Fibroblast of skin of left quadriceps (primary cell): ENCODE results near the gene BORCS5.

Experiments
- DNase-seq, 2 experiments: peaks; one replicate each; pipeline ENCODE4 v3.0.0-alpha.2; 2013; ENCODE audit warnings: low read depth in 2 of 2

BORCS5 gene

DNA sequence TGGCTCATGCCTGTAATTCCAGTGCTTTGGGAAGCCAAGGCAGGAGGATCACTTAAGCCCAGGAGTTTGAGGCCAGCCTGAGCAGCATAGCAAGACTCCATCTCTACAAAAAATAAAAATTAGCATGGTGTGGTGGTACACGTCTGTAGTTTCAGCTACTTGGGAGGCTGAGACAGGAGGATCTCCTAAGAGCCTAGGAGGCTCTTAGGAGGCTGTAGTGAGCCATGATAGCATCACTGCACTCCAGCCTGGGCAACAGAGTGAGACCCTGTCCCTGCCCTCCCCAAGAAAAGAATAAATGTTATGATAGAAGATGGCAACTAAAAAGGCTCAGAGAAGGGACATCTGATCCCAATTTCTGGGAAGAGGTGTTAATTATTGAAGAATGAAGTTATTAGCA lies 3.6 kb upstream of the BORCS5 start:
- no peak for DNase-seq

DNA sequence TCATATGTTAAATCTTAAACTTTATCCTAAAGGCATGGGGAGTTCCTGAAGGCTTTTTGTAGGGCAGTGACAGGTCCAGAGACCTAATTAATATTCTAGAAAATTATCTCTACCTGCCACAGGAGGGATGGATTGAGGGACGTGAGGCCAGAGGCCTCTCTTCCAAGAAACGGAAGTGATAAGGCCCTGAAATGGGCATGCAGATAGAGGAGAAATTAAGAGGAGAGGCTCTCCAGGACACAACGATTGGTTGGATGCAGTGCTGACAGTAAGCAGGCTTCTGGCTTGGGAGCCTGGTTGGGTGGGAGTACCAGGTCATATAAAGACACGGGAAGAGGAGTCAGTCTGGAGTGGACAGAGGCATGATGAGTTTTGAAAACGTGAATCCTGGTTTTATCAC lies 3.1 kb upstream of the BORCS5 start:
- no peak for DNase-seq

DNA sequence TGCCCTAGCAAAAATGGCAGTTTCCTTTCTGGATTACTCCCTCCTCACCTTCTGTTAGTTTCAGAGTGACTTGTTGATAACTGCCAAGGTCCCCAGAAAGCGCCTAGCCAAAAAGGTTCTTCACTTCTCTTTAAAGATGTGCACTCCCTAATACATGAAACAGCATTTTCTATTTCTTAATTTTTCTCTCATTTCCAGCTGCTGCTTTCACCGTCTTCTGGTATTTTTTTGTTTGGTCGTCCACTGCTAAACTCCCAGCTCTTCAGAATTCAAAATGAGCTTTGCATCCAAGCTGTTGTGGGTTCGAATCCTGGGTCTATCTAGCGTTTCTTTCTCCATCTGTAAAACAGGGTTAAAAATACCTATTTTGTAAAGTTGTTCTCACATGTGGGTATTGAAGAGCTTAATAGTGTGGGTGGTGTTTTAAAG lies 397 bp upstream of the BORCS5 start:
- DNase-seq, result no peak

DNA sequence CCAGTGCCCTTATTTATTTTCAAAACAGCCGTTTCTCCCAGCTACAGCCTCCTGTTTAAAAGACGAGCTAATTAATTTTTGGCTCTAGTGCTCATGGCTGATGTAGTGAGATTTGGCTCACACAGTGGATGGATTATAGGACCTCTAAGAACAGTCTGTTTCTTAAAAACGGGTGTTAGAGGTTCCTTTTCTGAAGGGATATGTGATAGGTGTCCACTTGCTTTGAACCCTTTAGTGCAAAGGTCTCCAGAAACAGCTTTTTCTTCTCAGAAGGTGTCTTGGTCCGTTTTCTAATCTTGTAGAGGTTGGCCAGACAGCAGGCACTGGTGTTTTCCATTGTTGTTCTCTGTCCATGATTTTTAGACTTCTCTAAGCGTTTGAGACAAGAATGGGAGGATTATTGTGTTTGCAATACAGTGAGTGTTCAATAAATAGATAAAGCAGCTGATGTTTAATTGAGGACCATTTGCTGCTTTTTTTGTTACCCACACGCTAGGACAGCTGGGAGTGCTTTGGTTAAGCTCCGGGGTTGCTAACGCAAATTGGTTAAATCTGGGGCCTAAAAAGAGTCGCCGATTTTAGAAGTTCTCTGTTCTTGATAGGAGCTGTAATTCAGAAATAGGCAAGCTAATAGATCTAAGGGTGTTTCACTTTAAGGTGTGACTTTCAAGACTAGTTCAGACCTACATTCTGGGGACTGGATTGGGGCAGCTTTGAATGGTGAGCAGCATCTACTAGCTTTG lies 1.0 kb downstream of the BORCS5 start:
- DNase-seq, result no peak

- DNase-seq, result no peak
These were observed 1.6 kb downstream of the BORCS5 start for GRCh38 chr12:12358528-12358927.

DNA sequence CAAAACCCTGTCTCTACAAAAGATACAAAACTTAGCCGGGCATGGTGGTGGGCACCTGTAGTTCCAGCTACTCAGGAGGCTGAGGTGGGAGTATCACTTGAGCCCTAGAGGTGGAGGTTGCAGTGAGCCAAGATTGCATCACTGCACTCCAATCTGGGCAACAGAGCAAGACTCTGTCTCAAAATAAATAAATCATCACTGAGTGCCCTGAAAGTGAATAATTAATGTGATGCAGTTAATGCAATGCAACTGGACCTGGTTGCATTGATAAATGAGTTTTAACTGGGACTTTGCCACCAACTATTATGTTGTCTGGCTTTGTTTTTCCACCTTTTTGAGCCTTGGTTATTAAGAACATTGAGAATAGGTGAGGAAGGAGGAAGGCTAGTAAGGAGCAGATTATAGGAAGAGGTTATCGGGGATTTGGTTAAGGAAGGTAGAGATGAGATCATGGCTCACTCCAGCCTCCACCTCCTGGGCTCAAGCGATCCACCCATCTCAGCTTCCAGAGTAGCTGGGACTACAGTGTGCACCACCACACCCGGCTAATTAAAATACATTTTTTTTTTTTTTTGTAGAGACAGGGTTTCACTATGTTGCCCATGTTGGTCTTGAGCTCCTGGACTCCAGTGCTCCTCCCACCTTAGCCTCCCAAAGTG lies 8.0 kb downstream of the BORCS5 start:
- DNase-seq, result no peak

GRCh38 chr12:12365446-12365802 lies 8.5 kb downstream of the BORCS5 start:
- no peak for DNase-seq

GRCh38 chr12:12365931-12366431 lies 9.1 kb downstream of the BORCS5 start:
- DNase-seq, result no peak

DNA sequence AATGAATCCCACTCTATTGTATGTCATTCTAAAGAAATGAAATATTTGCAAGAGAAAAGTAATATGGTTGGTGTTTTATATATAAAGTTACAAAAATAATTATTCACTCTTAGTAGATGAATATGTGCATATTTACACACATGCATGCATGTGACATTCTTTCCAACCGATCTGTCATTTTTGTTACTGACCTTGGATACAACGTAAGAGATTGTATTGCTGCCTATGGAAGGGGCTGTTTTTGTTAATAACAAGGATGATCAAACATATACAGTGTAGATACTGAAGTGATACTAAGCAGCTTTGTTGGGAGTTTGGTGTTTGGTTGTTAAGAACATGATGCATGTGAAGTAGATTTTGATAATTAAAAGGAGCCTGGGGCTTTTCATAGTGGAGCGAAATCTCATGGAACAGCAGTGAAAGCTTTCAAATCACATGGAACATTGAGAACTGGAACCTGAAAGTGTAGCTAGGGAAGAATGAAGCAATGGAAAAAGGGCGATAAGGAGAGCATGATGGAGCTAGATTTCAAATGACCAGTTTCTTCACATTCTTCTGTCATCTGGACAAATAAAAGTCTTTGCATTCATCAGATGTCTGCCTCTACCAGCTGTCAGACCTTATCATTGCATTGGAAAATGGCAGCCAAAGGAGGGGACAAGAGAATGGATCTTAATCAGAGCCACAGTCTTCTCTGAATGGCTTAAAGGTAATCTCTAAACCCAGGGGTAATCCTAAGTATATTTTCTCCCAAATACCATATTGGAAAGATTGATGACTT lies 10.0 kb downstream of the BORCS5 start:
- DNase-seq, result no peak

GRCh38 chr12:12367482-12367998 lies 10.7 kb downstream of the BORCS5 start:
- no peak for DNase-seq

GRCh38 chr12:12372946-12373722 lies 16.3 kb downstream of the BORCS5 start:
- no peak for DNase-seq

- DNase-seq, result peak; percentile 62 to 65
These were observed 20.0 kb downstream of the BORCS5 start for GRCh38 chr12:12376646-12377448.

- DNase-seq, result no peak
These were observed 21.7 kb downstream of the BORCS5 start for GRCh38 chr12:12378616-12379015.

DNA sequence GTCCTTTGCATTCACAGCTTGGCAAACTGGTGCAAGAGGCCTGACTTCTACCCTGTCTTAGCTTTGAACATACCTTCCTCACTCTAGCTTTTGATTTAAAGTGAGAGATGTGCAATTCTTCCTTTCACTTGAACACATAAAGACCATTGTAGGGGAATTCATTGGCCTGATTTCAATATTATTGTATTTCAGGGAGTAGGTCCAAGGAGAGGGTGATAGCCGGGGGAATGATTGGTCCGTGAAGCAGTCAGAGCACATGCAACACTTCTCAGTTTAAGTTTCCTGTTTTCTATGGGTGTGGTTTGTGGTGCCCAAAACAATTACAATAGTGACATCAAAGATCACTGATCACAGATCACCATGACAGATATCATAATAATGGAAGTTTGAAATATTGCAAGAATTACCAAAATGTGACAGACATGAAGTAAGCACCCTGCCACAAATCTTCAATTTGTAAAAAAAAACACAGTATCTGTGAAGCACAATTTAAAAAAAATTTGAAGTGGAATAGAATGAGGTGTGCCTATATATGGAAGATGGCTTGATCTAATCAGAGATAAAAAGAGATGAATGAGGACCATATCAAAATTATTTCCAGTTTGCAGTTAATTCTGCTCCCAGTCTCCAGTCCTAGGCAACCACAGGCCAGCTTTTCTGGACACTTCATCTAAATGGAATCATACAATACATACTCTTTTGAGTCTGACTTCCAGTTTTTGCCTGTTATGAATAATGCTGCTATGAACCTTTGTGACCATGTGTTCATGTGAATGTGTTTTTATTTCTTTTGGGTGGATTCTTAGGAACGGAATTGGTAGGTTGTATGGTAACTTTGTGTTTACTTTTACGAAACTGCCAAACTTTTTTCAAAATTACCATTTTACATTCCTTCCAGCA lies 23.2 kb downstream of the BORCS5 start:
- DNase-seq, result no peak

- no peak for DNase-seq
These were observed 24.2 kb downstream of the BORCS5 start for GRCh38 chr12:12380949-12381593.

GRCh38 chr12:12381982-12382381 lies 25.1 kb downstream of the BORCS5 start:
- no peak for DNase-seq

GRCh38 chr12:12384571-12385340 lies 27.9 kb downstream of the BORCS5 start:
- no peak for DNase-seq

- peak; percentile 39 for DNase-seq
These were observed 30.6 kb downstream of the BORCS5 start for GRCh38 chr12:12387501-12387900.
